Hepatocyte (in vitro differentiated cells): ENCODE measurements around the gene ZNF830.

Experiments used
- EZH2 ChIP-seq: fragments of 200-600 bp; sonication (generic); IDR thresholded peaks from 2 replicates; pipeline ENCODE4 v1.6.1; 2016; ENCODE audit warnings: antibody characterized with exemption, mild to moderate bottlenecking, borderline replicate concordance
- TF ChIP-seq, protein P1 (sequence below): fragments of 200-600 bp; sonication (generic); IDR thresholded peaks from 2 replicates; pipeline ENCODE4 v1.5.1; 2016; ENCODE audit warnings: antibody characterized with exemption, mild to moderate bottlenecking; ENCODE audit not compliant: poor library complexity

- TF ChIP-seq, protein P1, sequence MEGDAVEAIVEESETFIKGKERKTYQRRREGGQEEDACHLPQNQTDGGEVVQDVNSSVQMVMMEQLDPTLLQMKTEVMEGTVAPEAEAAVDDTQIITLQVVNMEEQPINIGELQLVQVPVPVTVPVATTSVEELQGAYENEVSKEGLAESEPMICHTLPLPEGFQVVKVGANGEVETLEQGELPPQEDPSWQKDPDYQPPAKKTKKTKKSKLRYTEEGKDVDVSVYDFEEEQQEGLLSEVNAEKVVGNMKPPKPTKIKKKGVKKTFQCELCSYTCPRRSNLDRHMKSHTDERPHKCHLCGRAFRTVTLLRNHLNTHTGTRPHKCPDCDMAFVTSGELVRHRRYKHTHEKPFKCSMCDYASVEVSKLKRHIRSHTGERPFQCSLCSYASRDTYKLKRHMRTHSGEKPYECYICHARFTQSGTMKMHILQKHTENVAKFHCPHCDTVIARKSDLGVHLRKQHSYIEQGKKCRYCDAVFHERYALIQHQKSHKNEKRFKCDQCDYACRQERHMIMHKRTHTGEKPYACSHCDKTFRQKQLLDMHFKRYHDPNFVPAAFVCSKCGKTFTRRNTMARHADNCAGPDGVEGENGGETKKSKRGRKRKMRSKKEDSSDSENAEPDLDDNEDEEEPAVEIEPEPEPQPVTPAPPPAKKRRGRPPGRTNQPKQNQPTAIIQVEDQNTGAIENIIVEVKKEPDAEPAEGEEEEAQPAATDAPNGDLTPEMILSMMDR = no peak
- TF ChIP-seq EZH2 = no peak
These were observed 36.1 kb downstream of the ZNF830 start for GRCh38 chr17:34997355-34997862.
